PFSK-1 (cell line): Measurements from ENCODE around the gene HHIP.

Experiments
- FOXP2 ChIP-seq: optimal IDR thresholded peaks from 2 replicates; pipeline ENCODE3; 2011; ENCODE audit warnings: borderline replicate concordance, control low read depth, inconsistent platforms; ENCODE audit not compliant: insufficient read depth; ENCODE audit errors: extremely low read length, extremely low read depth
- POLR2AphosphoS5 ChIP-seq: IDR thresholded peaks from 2 replicates; pipeline ENCODE4 v1.6.1; 2012; ENCODE audit warnings: low read depth, mild to moderate bottlenecking, control low read depth, low read length, moderate library complexity
- REST ChIP-seq, 2 experiments: IDR thresholded peaks; 2 replicates each; pipeline versions ENCODE4 v1.6.1 to v1.8.0; 2011 to 2012; ENCODE audit warnings: low read depth in 2 of 2, low read length in 2 of 2, control low read depth in 1 of 2, inconsistent platforms in 1 of 2, mild to moderate bottlenecking in 1 of 2, moderate library complexity in 1 of 2; ENCODE audit not compliant: insufficient read depth in 1 of 2
- SIN3A ChIP-seq: IDR thresholded peaks from 2 replicates; pipeline ENCODE4 v1.6.1; 2012; ENCODE audit warnings: mild to moderate bottlenecking, low read length, moderate library complexity, borderline replicate concordance; ENCODE audit not compliant: insufficient read depth
- TAF1 ChIP-seq: IDR thresholded peaks from 2 replicates; pipeline ENCODE4 v1.6.1; 2012; ENCODE audit warnings: low read length, control low read depth, borderline replicate concordance; ENCODE audit not compliant: insufficient read depth

HHIP gene

GRCh38 chr4:144733566-144733965 lies 87.6 kb downstream of the HHIP start:
- TF ChIP-seq POLR2AphosphoS5, result no peak
- TF ChIP-seq REST (IDR thresholded peaks at IDR 0.05; ENCODE audit: insufficient read depth in 1 of 2, low read depth in 2 of 2, low read length in 2 of 2), result no peak
- TF ChIP-seq TAF1, result no peak
- TF ChIP-seq SIN3A, result no peak
- no peak for TF ChIP-seq FOXP2

GRCh38 chr4:144734522-144734921 lies 88.6 kb downstream of the HHIP start:
- no peak for TF ChIP-seq TAF1
- no peak for TF ChIP-seq REST (IDR thresholded peaks at IDR 0.05; ENCODE audit: insufficient read depth in 1 of 2, low read depth in 2 of 2, low read length in 2 of 2)
- TF ChIP-seq FOXP2, result no peak
- TF ChIP-seq SIN3A, result no peak
- no peak for TF ChIP-seq POLR2AphosphoS5

GRCh38 chr4:144738649-144739048 lies 92.7 kb downstream of the HHIP start:
- no peak for TF ChIP-seq POLR2AphosphoS5
- no peak for TF ChIP-seq SIN3A
- TF ChIP-seq REST (IDR thresholded peaks at IDR 0.05; ENCODE audit: insufficient read depth in 1 of 2, low read depth in 2 of 2, low read length in 2 of 2), result no peak
- no peak for TF ChIP-seq FOXP2
- no peak for TF ChIP-seq TAF1

- TF ChIP-seq SIN3A (no peak), POLR2AphosphoS5 (no peak), TAF1 (no peak), FOXP2 (no peak), REST (IDR thresholded peaks at IDR 0.05; ENCODE audit: insufficient read depth in 1 of 2, low read depth in 2 of 2, low read length in 2 of 2) (no peak)
Observed at GRCh38 chr4:144739511-144740033, 93.6 kb downstream of the HHIP start.

GRCh38 chr4:144740316-144740715 lies 94.4 kb downstream of the HHIP start:
- TF ChIP-seq REST (IDR thresholded peaks at IDR 0.05; ENCODE audit: insufficient read depth in 1 of 2, low read depth in 2 of 2, low read length in 2 of 2) (no peak), FOXP2 (no peak), TAF1 (no peak), POLR2AphosphoS5 (no peak), SIN3A (no peak)
